ENCODE results near the gene DSG3. TPM values are rescaled to one million over a fixed set of nuclear protein-coding genes. Genes with fewer than 3 reads are reported as not detected.

The DSG3 gene
- total RNA-seq, 6 donors from 2014 or later: not detected

GRCh38 chr18:31429623-31430022 is 17.9 kb upstream of the DSG3 start:
- WGBS, 2 donors: 47 to 49% methylated on average over 2 of the region's 2 CpGs
- Histone ChIP-seq H3K27me3 (no peaks in the 10 kb centered on the region), H3K4me3 (no peak overlapping the region), H3K27ac (no peak overlapping the region), H3K9me3 (no peaks in the 10 kb centered on the region), H3K36me3 (no peaks in the 10 kb centered on the region), H3K4me1 (no peaks in the 10 kb centered on the region)
- ATAC-seq (ENCODE audit: low FRiP score in 2 of 2) (no peak), DNase-seq (no peak)
- TF ChIP-seq EP300 (IDR thresholded peaks at IDR 0.05): no peak
- TF ChIP-seq POLR2AphosphoS5 (IDR thresholded peaks at IDR 0.05): no peak
- no peak for TF ChIP-seq POLR2A (IDR thresholded peaks at IDR 0.05)
- TF ChIP-seq CTCF (IDR thresholded peaks at IDR 0.05): no peak

GRCh38 chr18:31430072-31430471 is 17.5 kb upstream of the DSG3 start:
- no peak for DNase-seq
- WGBS, 2 donors: 72 to 74% methylated on average over 4 of the region's 4 CpGs
- Histone ChIP-seq H3K27ac (no peak overlapping the region), H3K9me3 (no peaks in the 10 kb centered on the region), H3K27me3 (no peaks in the 10 kb centered on the region), H3K4me3 (no peak overlapping the region), H3K4me1 (no peaks in the 10 kb centered on the region), H3K36me3 (no peaks in the 10 kb centered on the region)
- ATAC-seq (ENCODE audit: low FRiP score in 2 of 2): no peak
- no peak for TF ChIP-seq EP300 (IDR thresholded peaks at IDR 0.05)
- TF ChIP-seq CTCF (IDR thresholded peaks at IDR 0.05): no peak
- TF ChIP-seq POLR2A (IDR thresholded peaks at IDR 0.05): no peak
- no peak for TF ChIP-seq POLR2AphosphoS5 (IDR thresholded peaks at IDR 0.05)

- no peaks in the 10 kb centered on the region for H3K4me1 ChIP-seq
- ATAC-seq (ENCODE audit: low FRiP score in 2 of 2) (no peak), DNase-seq (no peak)
- H3K9me3 ChIP-seq: no peaks in the 10 kb centered on the region
- TF ChIP-seq CTCF (IDR thresholded peaks at IDR 0.05) (no peak), POLR2A (IDR thresholded peaks at IDR 0.05) (no peak), EP300 (IDR thresholded peaks at IDR 0.05) (no peak), POLR2AphosphoS5 (IDR thresholded peaks at IDR 0.05) (no peak)
- H3K36me3 ChIP-seq: no peaks in the 10 kb centered on the region
- 47 to 71% methylated on average over 1 of the region's 1 CpG for WGBS, 2 donors
- no peak overlapping the region for H3K27ac ChIP-seq
- H3K27me3 ChIP-seq: no peaks in the 10 kb centered on the region
- H3K4me3 ChIP-seq: no peak overlapping the region
These were observed 17.0 kb upstream of the DSG3 start for GRCh38 chr18:31430554-31430953.

- Histone ChIP-seq H3K27me3 (no peaks in the 10 kb centered on the region), H3K4me1 (no peaks in the 10 kb centered on the region), H3K27ac (no peak overlapping the region), H3K36me3 (no peaks in the 10 kb centered on the region), H3K4me3 (no peak overlapping the region), H3K9me3 (no peaks in the 10 kb centered on the region)
- ATAC-seq (ENCODE audit: low FRiP score in 2 of 2) (no peak), DNase-seq (no peak)
- WGBS, 2 donors: 85 to 96% methylated on average over 1 of the region's 1 CpG
- TF ChIP-seq EP300 (IDR thresholded peaks at IDR 0.05) (no peak), CTCF (IDR thresholded peaks at IDR 0.05) (no peak), POLR2A (IDR thresholded peaks at IDR 0.05) (no peak), POLR2AphosphoS5 (IDR thresholded peaks at IDR 0.05) (no peak)
These were observed 15.2 kb upstream of the DSG3 start for GRCh38 chr18:31432316-31432715.

GRCh38 chr18:31436825-31437224 is 10.7 kb upstream of the DSG3 start:
- DNase-seq: no peak
- Histone ChIP-seq H3K27me3 (no peaks in the 10 kb centered on the region), H3K9me3 (no peaks in the 10 kb centered on the region), H3K36me3 (no peaks in the 10 kb centered on the region), H3K4me3 (no peak overlapping the region), H3K4me1 (no peaks in the 10 kb centered on the region), H3K27ac (no peak overlapping the region)
- ATAC-seq (ENCODE audit: low FRiP score in 2 of 2): no peak
- 51 to 63% methylated on average over 3 of the region's 3 CpGs for WGBS, 2 donors
- TF ChIP-seq POLR2A (IDR thresholded peaks at IDR 0.05): no peak
- TF ChIP-seq POLR2AphosphoS5 (IDR thresholded peaks at IDR 0.05): no peak
- TF ChIP-seq CTCF (IDR thresholded peaks at IDR 0.05): no peak
- no peak for TF ChIP-seq EP300 (IDR thresholded peaks at IDR 0.05)

Data from upper lobe of left lung (tissue), 6 donors.